NCI-H526 treated with DMSO at 0.1 percent for 48 hours (cell line): ENCODE data around the gene GPRC5C.
A peak's percentile ranks its signal among the peaks of the same experiment; 100 is the strongest.
"Not testable (repeated sequence)": the region's sequence is repeated elsewhere in the genome, so short reads cannot be mapped to it uniquely, and the experiment has no call there.

ENCODE experiments used
- DNase-seq: peaks from one replicate; lab custom pipeline; 2025; lab: John Stamatoyannopoulos, UW

The GPRC5C gene

GRCh38 chr17:74474043-74474792 lies 42.3 kb downstream of the GPRC5C start:
- DNase-seq, result no peak

- no peak for DNase-seq
These were observed 43.3 kb downstream of the GPRC5C start for GRCh38 chr17:74475189-74475588.

- no peak for DNase-seq
These were observed 45.5 kb downstream of the GPRC5C start for GRCh38 chr17:74477411-74477810.

- no peak for DNase-seq
These were observed 46.7 kb downstream of the GPRC5C start for GRCh38 chr17:74478420-74479100.

GRCh38 chr17:74480290-74480689 lies 48.4 kb downstream of the GPRC5C start:
- DNase-seq, result no peak

GRCh38 chr17:74481621-74482020 lies 49.7 kb downstream of the GPRC5C start:
- no peak for DNase-seq

- DNase-seq, result no peak
These were observed 52.2 kb downstream of the GPRC5C start for GRCh38 chr17:74484066-74484465.

GRCh38 chr17:74485022-74485743 lies 53.3 kb downstream of the GPRC5C start:
- DNase-seq, result no peak

GRCh38 chr17:74485841-74486240 lies 54.0 kb downstream of the GPRC5C start:
- no peak for DNase-seq

GRCh38 chr17:74488276-74488675 lies 56.4 kb downstream of the GPRC5C start:
- not testable (repeated sequence) for DNase-seq

- no peak for DNase-seq
These were observed 58.8 kb downstream of the GPRC5C start for GRCh38 chr17:74490716-74491115.

GRCh38 chr17:74491626-74492025 lies 59.7 kb downstream of the GPRC5C start:
- no peak for DNase-seq

GRCh38 chr17:74493331-74493833 lies 61.5 kb downstream of the GPRC5C start:
- peak; percentile 28 for DNase-seq
